ENCODE results near the gene TAX1BP1. TPM values are rescaled to one million over a fixed set of nuclear protein-coding genes. Genes with fewer than 3 reads are reported as not detected.

Gene TAX1BP1
- total RNA-seq, 1 experiment from 2014 or later: 164 TPM

Other genes starting within 250 kb of the TAX1BP1 start
- gene HIBADH, start 77.3 kb upstream of the TAX1BP1 start, total RNA-seq (2014; rRNA removed; shearing (Covaris generic)): 149 and 171 TPM in 2 replicates

Data from H4 (cell line).